ENCODE results near the gene MRTFA. TPM values are rescaled to one million over a fixed set of nuclear protein-coding genes. Genes with fewer than 3 reads are reported as not detected.
A peak's percentile ranks its signal among the peaks of the same experiment; 100 is the strongest.

MRTFA gene
- total RNA-seq, 6 experiments from 2014 or later, result 9.3 to 20.6 (median 16.3) TPM

- H3K4me3 ChIP-seq, result no peak overlapping the region
- H3K4me1 ChIP-seq, result no peaks in the 10 kb centered on the region
- H3K27ac ChIP-seq, result no peak overlapping the region
- intact Hi-C loops (cut with DNase I), result no loop called here
- no peaks in the 10 kb centered on the region for H3K9me3 ChIP-seq
- no peak for ATAC-seq
- H3K36me3 ChIP-seq, result no peaks in the 10 kb centered on the region
- TF ChIP-seq POLR2A (IDR thresholded peaks at IDR 0.05), result no peak
- TF ChIP-seq, protein P1, sequence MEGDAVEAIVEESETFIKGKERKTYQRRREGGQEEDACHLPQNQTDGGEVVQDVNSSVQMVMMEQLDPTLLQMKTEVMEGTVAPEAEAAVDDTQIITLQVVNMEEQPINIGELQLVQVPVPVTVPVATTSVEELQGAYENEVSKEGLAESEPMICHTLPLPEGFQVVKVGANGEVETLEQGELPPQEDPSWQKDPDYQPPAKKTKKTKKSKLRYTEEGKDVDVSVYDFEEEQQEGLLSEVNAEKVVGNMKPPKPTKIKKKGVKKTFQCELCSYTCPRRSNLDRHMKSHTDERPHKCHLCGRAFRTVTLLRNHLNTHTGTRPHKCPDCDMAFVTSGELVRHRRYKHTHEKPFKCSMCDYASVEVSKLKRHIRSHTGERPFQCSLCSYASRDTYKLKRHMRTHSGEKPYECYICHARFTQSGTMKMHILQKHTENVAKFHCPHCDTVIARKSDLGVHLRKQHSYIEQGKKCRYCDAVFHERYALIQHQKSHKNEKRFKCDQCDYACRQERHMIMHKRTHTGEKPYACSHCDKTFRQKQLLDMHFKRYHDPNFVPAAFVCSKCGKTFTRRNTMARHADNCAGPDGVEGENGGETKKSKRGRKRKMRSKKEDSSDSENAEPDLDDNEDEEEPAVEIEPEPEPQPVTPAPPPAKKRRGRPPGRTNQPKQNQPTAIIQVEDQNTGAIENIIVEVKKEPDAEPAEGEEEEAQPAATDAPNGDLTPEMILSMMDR (IDR thresholded peaks at IDR 0.05), result no peak
- DNase-seq, result no peak
- WGBS (ENCODE audit: insufficient coverage, low coverage, low lambda C conversion rate, missing lambda C conversion rate), result 94% methylated on average over 4 of the region's 4 CpGs
- no peaks in the 10 kb centered on the region for H3K27me3 ChIP-seq
These were observed 58.3 kb downstream of the MRTFA start for GRCh38 chr22:40578171-40578570.

DNA sequence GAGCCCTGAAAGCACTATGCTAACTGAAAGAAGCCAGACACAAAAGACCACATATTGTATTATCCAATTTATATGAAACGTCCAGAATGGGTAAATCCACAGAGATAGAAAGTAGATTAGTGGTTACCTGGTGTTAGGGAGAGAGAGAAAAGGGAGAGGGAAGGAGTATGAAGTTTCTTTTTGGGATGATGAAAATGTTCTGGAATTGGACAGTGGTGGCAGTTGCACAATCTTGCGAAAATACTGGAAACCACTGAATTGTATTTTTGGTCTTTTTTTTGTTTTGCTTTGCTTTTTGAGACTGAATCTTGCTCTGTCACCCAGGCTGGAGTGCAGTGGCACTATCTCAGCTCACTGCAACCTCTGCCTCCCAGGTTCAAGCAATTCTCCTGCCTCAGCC, 63.5 kb downstream of the MRTFA start:
- WGBS (ENCODE audit: insufficient coverage, low coverage, low lambda C conversion rate, missing lambda C conversion rate), result 29% methylated on average over 2 of the region's 2 CpGs
- DNase-seq (no peak), ATAC-seq (peak in 3 of 4 donors; percentile 32 to 67 (median 45))
- H3K4me1 ChIP-seq, result no peaks in the 10 kb centered on the region
- no peak overlapping the region for H3K27ac ChIP-seq
- TF ChIP-seq, protein P1 (IDR thresholded peaks at IDR 0.05), result no peak
- no peak for TF ChIP-seq POLR2A (IDR thresholded peaks at IDR 0.05)
- H3K9me3 ChIP-seq, result no peaks in the 10 kb centered on the region
- no peak overlapping the region for H3K4me3 ChIP-seq
- no peaks in the 10 kb centered on the region for H3K27me3 ChIP-seq
- H3K36me3 ChIP-seq, result no peaks in the 10 kb centered on the region
- intact Hi-C loops (cut with DNase I), result no loop called here

DNA sequence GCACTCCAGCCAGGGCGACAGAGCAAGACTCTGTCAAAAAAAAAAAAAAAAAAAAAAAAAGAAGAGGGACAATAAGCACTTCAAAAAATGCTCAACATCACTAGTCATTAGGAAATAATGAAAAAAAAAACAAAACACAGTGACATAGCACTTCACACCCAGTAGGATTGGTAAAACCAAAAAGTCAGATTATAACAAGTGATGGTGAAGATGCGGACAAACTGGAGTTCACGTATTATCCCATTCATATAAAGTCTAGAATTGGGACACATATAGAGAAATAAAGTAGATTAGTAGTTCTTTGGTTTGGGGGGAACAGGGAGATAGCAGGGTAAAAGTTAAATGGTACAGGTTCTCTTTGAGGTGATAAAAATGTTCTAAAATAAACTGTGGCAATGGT, 64.6 kb downstream of the MRTFA start:
- no peaks in the 10 kb centered on the region for H3K4me1 ChIP-seq
- H3K27ac ChIP-seq, result no peak overlapping the region
- no peak for DNase-seq
- whole genome bisulfite sequencing (ENCODE audit: insufficient coverage, low coverage, low lambda C conversion rate, missing lambda C conversion rate), result 100% methylated on average over 2 of the region's 3 CpGs
- no peaks in the 10 kb centered on the region for H3K36me3 ChIP-seq
- no peak for TF ChIP-seq POLR2A (IDR thresholded peaks at IDR 0.05)
- TF ChIP-seq, protein P1 (IDR thresholded peaks at IDR 0.05), result no peak
- no peak for ATAC-seq
- no peak overlapping the region for H3K4me3 ChIP-seq
- H3K27me3 ChIP-seq, result no peaks in the 10 kb centered on the region
- H3K9me3 ChIP-seq, result no peaks in the 10 kb centered on the region
- intact Hi-C loops (cut with DNase I), result no loop called here

- no peak overlapping the region for H3K4me3 ChIP-seq
- no peak for ATAC-seq
- peaks cover 0 to 6% (median 0%) of the 10 kb centered on the region in 4 donors for H3K4me1 ChIP-seq
These were observed 68.7 kb downstream of the MRTFA start for GRCh38 chr22:40567626-40568328.

More at GRCh38 chr22:40567626-40568328, 68.7 kb downstream of the MRTFA start:
- Histone ChIP-seq H3K9me3 (no peaks in the 10 kb centered on the region), H3K36me3 (no peaks in the 10 kb centered on the region), H3K27ac (no peak overlapping the region), H3K27me3 (no peaks in the 10 kb centered on the region)
- 87% methylated on average over 1 of the region's 1 CpG for WGBS (ENCODE audit: insufficient coverage, low coverage, low lambda C conversion rate, missing lambda C conversion rate)
- no peak for TF ChIP-seq POLR2A (IDR thresholded peaks at IDR 0.05)
- TF ChIP-seq, protein P1 (IDR thresholded peaks at IDR 0.05), result no peak
- intact Hi-C loops (cut with DNase I), result no loop called here
- DNase-seq, result no peak

All from right lobe of liver (tissue), 6 donors.